Upper lobe of left lung (tissue), 6 donors: ENCODE data around the gene TCEANC2. TPM values are rescaled to one million over a fixed set of nuclear protein-coding genes. Genes with fewer than 3 reads are reported as not detected.

Source experiments
- ATAC-seq, 2 donors: fragments of 200-7000 bp; cut with Tn5 transposase; one replicate each; pipeline ENCODE4 v1.9.1; 2022; ENCODE audit warnings: mild to moderate bottlenecking in 2 of 2, moderate library complexity in 2 of 2; ENCODE audit not compliant: low FRiP score in 2 of 2
- DNase-seq, 2 donors: peaks; one replicate each; pipeline ENCODE4 v3.0.0-alpha.2; 2019 to 2020
- H3K27ac ChIP-seq, 4 donors: fragments of 200-600 bp; sonication (generic); one replicate each; pipeline ENCODE4 v1.5.1; 2016 to 2019
- H3K27me3 ChIP-seq, 4 donors: fragments of 200-600 bp; sonication (generic); one replicate each; pipeline ENCODE4 v1.5.1; 2017 to 2019
- H3K36me3 ChIP-seq, 4 donors: fragments of 200-600 bp; sonication (generic); one replicate each; pipeline ENCODE4 v1.5.1; 2016 to 2019
- H3K4me1 ChIP-seq, 4 donors: fragments of 200-600 bp; sonication (generic); one replicate each; pipeline ENCODE4 v1.5.1; 2018 to 2019
- H3K4me3 ChIP-seq, 4 donors: fragments of 200-600 bp; sonication (generic); one replicate each; pipeline ENCODE4 v1.5.1; 2017 to 2019; ENCODE audit warnings: mild to moderate bottlenecking in 2 of 4, moderate library complexity in 1 of 4
- H3K9me3 ChIP-seq, 4 donors: fragments of 200-600 bp; sonication (generic); one replicate each; pipeline ENCODE4 v1.5.1; 2018 to 2019
- CTCF ChIP-seq, 6 experiments: fragments of 450-650 bp in 4 of 6; fragments of 200-600 bp in 2 of 6; sonication (generic) in 2 of 6; IDR thresholded peaks; one replicate each; pipeline ENCODE4 v1.5.1; 2016 to 2019; ENCODE audit warnings: antibody characterized with exemption in 6 of 6
- EP300 ChIP-seq, 4 donors: sonication (generic); formaldehyde crosslinking; IDR thresholded peaks; one replicate each; pipeline ENCODE4 v1.5.1; 2017; ENCODE audit warnings: antibody characterized with exemption in 4 of 4, control low read depth in 2 of 4
- POLR2A ChIP-seq, 4 donors: fragments of 450-650 bp; IDR thresholded peaks; one replicate each; pipeline ENCODE4 v1.5.1; 2016 to 2017; ENCODE audit warnings: antibody characterized with exemption in 4 of 4, mild to moderate bottlenecking in 2 of 4
- POLR2AphosphoS5 ChIP-seq, 2 donors: sonication (generic); formaldehyde crosslinking; IDR thresholded peaks; one replicate each; pipeline ENCODE4 v1.5.1; 2017; ENCODE audit warnings: antibody characterized with exemption in 2 of 2
- WGBS, 2 donors: methylation state at CpG; one replicate each; pipeline ENCODE4 v1.1.5; 2017 to 2018; 5-methylcytosine and 5-hydroxymethylcytosine counted together
- total RNA-seq, 6 donors: library from RNA; depleted of rRNA in 4 of 6; stranded (reverse); fragments of >200 nt in 4 of 6; gene quantifications; one replicate each; pipeline versions ENCODE4 v1.1.0 to v1.2.1, GENCODE V29; 2016 to 2021
- donor health status: DM: no; HTN: no; CAD: no; lungs with moderate emphysema.
- donor health status: DM: no; HTN: yes; CAD: no; lungs with severe emphysema.

Gene TCEANC2
- total RNA-seq, 6 donors from 2014 or later = 2.0 to 11.5 (median 4.6) TPM

GRCh38 chr1:54114955-54115354 lies 61.5 kb downstream of the TCEANC2 start:
- H3K27ac ChIP-seq = no peak overlapping the region
- no peak for TF ChIP-seq EP300 (IDR thresholded peaks at IDR 0.05)
- TF ChIP-seq POLR2A (IDR thresholded peaks at IDR 0.05) = no peak
- no peak for TF ChIP-seq CTCF (IDR thresholded peaks at IDR 0.05)
- no peak for TF ChIP-seq POLR2AphosphoS5 (IDR thresholded peaks at IDR 0.05)
- no peaks in the 10 kb centered on the region for H3K27me3 ChIP-seq
- H3K4me3 ChIP-seq = no peak overlapping the region
- no peaks in the 10 kb centered on the region for H3K9me3 ChIP-seq
- no peaks in the 10 kb centered on the region for H3K4me1 ChIP-seq
- WGBS, 2 donors = 80 to 85% methylated on average over 6 of the region's 6 CpGs
- DNase-seq (no peak), ATAC-seq (no peak)
- no peaks in the 10 kb centered on the region for H3K36me3 ChIP-seq

- 89 to 90% methylated on average over 3 of the region's 3 CpGs for WGBS, 2 donors
- Histone ChIP-seq H3K27me3 (no peaks in the 10 kb centered on the region), H3K27ac (no peak overlapping the region), H3K9me3 (no peaks in the 10 kb centered on the region), H3K36me3 (no peaks in the 10 kb centered on the region), H3K4me1 (no peaks in the 10 kb centered on the region), H3K4me3 (no peak overlapping the region)
- ATAC-seq (no peak), DNase-seq (no peak)
- TF ChIP-seq POLR2AphosphoS5 (IDR thresholded peaks at IDR 0.05) (no peak), EP300 (IDR thresholded peaks at IDR 0.05) (no peak), POLR2A (IDR thresholded peaks at IDR 0.05) (no peak), CTCF (IDR thresholded peaks at IDR 0.05) (no peak)
Measured at GRCh38 chr1:54115520-54115919, 62.1 kb downstream of the TCEANC2 start.

GRCh38 chr1:54117815-54118563 lies 64.6 kb downstream of the TCEANC2 start:
- ATAC-seq = no peak
- peaks cover 12 to 13% (median 12%) of the 10 kb centered on the region in 4 donors for H3K4me1 ChIP-seq
- H3K4me3 ChIP-seq = no peak overlapping the region
- no peaks in the 10 kb centered on the region for H3K36me3 ChIP-seq
- 86 to 92% methylated on average over 11 of the region's 11 CpGs for WGBS, 2 donors
- TF ChIP-seq POLR2A (IDR thresholded peaks at IDR 0.05) = no peak
- no peak for TF ChIP-seq CTCF (IDR thresholded peaks at IDR 0.05)
- no peak for TF ChIP-seq EP300 (IDR thresholded peaks at IDR 0.05)
- TF ChIP-seq POLR2AphosphoS5 (IDR thresholded peaks at IDR 0.05) = no peak
- H3K27ac ChIP-seq = no peak overlapping the region
- no peaks in the 10 kb centered on the region for H3K27me3 ChIP-seq
- H3K9me3 ChIP-seq = no peaks in the 10 kb centered on the region
- DNase-seq = no peak

GRCh38 chr1:54118704-54119103 lies 65.3 kb downstream of the TCEANC2 start:
- H3K27me3 ChIP-seq = no peaks in the 10 kb centered on the region
- H3K9me3 ChIP-seq = no peaks in the 10 kb centered on the region
- TF ChIP-seq POLR2A (IDR thresholded peaks at IDR 0.05) = no peak
- TF ChIP-seq CTCF (IDR thresholded peaks at IDR 0.05) = no peak
- TF ChIP-seq EP300 (IDR thresholded peaks at IDR 0.05) = no peak
- TF ChIP-seq POLR2AphosphoS5 (IDR thresholded peaks at IDR 0.05) = no peak
- H3K4me1 ChIP-seq = peaks cover 12 to 13% (median 12%) of the 10 kb centered on the region in 4 donors
- 82 to 86% methylated on average over 8 of the region's 8 CpGs for WGBS, 2 donors
- ATAC-seq = no peak
- no peak for DNase-seq
- no peak overlapping the region for H3K27ac ChIP-seq
- H3K36me3 ChIP-seq = no peaks in the 10 kb centered on the region
- no peak overlapping the region for H3K4me3 ChIP-seq
